ENCODE measurements around the gene CCDC89. TPM values are rescaled to one million over a fixed set of nuclear protein-coding genes. Genes with fewer than 3 reads are reported as not detected.

The CCDC89 gene
- total and polyA plus RNA-seq, 2 experiments from 2014 or later = 0.31 TPM; not detected in 1

- no peak overlapping the region for H3K27ac Mint-ChIP-seq
- no peak overlapping the region for H3K27ac ChIP-seq (ENCODE audit: low read depth)
- ATAC-seq = no peak
These were observed 23.9 kb downstream of the CCDC89 start for GRCh38 chr11:85661972-85662664.

More at GRCh38 chr11:85661972-85662664, 23.9 kb downstream of the CCDC89 start:
- Histone ChIP-seq H2AFZ (no peak overlapping the region), H3K4me2 (peak overlapping the region; percentile 91), H3K27me3 (ENCODE audit: insufficient read depth) (no peaks in the 10 kb centered on the region), H3K36me3 (ENCODE audit: insufficient read depth) (peaks cover 22% of the 10 kb centered on the region; the same call in 1 of the 2 replicates), H3K79me2 (replicated peaks; ENCODE audit: insufficient read depth) (peaks cover 76% of the 10 kb centered on the region), H3K9me2 (ENCODE audit: insufficient read depth) (no peaks in the 10 kb centered on the region), H3K4me1 (ENCODE audit: insufficient read depth) (0 out of 2 replicates have a peak, but pooled peaks cover 3% of the 10 kb centered on the region), H3F3A (replicated peaks; ENCODE audit: low read depth) (no peaks in the 10 kb centered on the region), H4K20me1 (replicated peaks; ENCODE audit: insufficient read depth) (peaks cover 30% of the 10 kb centered on the region), H3K4me3 (peak overlapping the region; percentile 74)
- peaks cover 13% of the 10 kb centered on the region for H3K27me3 Mint-ChIP-seq (ENCODE audit: insufficient read depth, low read depth, poor library complexity)
- H3K9me3 Mint-ChIP-seq = no peaks in the 10 kb centered on the region
- peaks cover 25% of the 10 kb centered on the region for H3K4me1 Mint-ChIP-seq
- H3K36me3 Mint-ChIP-seq (ENCODE audit: low read depth) = peaks cover 55% of the 10 kb centered on the region
- no peak for TF ChIP-seq ZNF114 (CRISPR knock-in tag; IDR thresholded peaks at IDR 0.05)
- TF ChIP-seq EZH2phosphoT487 (IDR thresholded peaks at IDR 0.05; ENCODE audit: unreplicated experiment) = no peak
- no peak for TF ChIP-seq POLR2AphosphoS5 (IDR thresholded peaks at IDR 0.05; ENCODE audit: low read depth)
- TF ChIP-seq ZNF462 (CRISPR knock-in tag; IDR thresholded peaks at IDR 0.05) = no peak
- TF ChIP-seq STAT1 (IDR thresholded peaks at IDR 0.05; ENCODE audit: unreplicated experiment) = no peak
- no peak for TF ChIP-seq NANOG (IDR thresholded peaks at IDR 0.05; ENCODE audit: borderline replicate concordance)
- TF ChIP-seq CREB1 (CRISPR knock-in tag; IDR thresholded peaks at IDR 0.05; ENCODE audit: low read depth) = no peak
- no peak for TF ChIP-seq JUNB (IDR thresholded peaks at IDR 0.05; ENCODE audit: unreplicated experiment)
- TF ChIP-seq REST (IDR thresholded peaks at IDR 0.05; ENCODE audit: unreplicated experiment) = no peak
- TF ChIP-seq ETS1 (IDR thresholded peaks at IDR 0.05) = no peak
- TF ChIP-seq ZNF331 (CRISPR knock-in tag; IDR thresholded peaks at IDR 0.05; ENCODE audit: low read depth) = no peak
- TF ChIP-seq CTCF (conservative IDR thresholded peaks at IDR 0.05; ENCODE audit: low read depth in 2 of 2) = no peak
- no peak for TF ChIP-seq EZH2 (IDR thresholded peaks at IDR 0.05; ENCODE audit: low read depth, unreplicated experiment)
- DNase-seq (ENCODE audit: low spot score) = no peak
- peak overlapping the region; percentile 100 for H3K4me3 Mint-ChIP-seq

All from GM23338 (cell line).